GM19328 (cell line): ENCODE results near the gene FGD4.

Experiments
- ATAC-seq: cut with Tn5 transposase; IDR thresholded peaks from one replicate; pipeline ENCODE4 v1.9.1; 2021; ENCODE audit warnings: mild to moderate bottlenecking, moderate library complexity; ENCODE audit not compliant: unreplicated experiment

The FGD4 gene

DNA sequence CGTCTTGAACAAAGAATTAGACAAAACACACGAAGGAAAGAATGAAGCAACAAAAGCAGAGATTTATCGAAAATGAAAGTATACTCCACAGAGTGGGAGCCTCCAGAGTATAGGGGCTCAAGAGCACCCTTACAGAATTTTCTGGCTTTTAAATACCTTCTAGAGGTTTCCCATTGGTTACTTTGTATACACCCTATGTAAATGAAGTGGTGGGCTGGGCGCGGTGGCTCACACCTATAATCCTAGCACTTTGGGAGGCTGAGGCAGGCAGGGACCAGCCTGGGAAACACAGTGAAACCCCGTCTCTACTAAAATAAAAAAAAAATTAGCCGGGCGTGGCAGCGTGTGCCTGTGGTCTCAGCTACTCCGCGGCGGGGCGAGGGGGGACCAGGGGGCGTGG is 266.7 kb downstream of the FGD4 start:
- ATAC-seq = no peak

DNA sequence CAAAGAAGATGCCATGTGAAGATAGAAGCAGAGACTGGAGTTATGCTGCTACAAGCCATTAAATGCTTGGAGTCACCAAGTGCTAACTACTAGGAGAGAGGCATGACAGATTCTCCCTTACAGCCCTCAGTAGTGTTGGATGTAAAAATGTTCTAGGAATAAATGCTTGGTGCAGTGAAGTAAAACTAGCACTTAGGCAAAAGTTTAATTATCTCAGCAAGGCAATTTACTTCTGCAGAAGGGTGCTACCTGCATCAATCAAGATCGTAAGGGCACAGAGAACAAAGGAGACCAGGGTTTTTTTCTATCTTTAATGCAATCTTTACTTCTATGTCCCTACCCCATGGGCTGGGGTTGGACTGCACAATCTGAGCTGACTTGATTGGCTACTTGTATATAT is 270.2 kb downstream of the FGD4 start:
- no peak for ATAC-seq

DNA sequence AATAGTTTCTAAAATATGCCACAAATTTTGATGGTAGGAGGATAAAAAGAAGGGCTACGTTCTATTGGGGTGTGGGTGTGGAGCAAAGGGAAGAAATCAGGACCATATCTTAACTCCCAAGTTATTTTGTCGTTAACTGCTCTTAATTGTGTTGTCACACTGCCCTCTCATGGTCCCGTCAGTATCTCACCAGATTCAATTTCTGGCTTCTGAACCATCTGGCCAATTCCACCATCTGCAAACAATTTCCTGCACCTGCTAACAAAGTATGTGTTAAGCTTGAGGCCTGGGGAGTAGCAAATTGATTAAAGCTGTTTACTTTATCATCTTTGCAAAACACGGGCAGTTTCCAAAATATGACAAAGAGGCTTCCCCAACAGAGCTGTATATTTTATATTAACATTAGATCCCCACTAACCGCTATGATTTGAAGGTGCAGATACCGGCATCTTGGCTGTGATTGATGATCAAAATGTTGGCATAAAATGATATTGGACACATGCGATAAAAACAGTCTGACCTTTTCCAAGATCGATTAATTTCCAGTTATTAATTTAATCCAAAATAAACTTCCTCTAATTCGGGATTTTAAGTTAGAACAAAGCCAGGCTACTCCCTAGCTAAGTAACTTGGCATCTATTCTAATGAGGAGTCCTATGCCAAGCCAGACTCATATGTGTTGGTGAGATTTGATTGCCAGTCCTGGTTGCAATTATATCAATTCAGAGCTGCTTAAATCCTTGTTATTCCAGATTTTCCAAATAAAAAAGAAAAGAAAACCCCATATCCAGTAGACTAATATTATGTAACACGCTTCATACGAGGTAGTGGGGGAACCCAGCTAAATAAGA is 272.8 kb downstream of the FGD4 start:
- ATAC-seq = no peak

DNA sequence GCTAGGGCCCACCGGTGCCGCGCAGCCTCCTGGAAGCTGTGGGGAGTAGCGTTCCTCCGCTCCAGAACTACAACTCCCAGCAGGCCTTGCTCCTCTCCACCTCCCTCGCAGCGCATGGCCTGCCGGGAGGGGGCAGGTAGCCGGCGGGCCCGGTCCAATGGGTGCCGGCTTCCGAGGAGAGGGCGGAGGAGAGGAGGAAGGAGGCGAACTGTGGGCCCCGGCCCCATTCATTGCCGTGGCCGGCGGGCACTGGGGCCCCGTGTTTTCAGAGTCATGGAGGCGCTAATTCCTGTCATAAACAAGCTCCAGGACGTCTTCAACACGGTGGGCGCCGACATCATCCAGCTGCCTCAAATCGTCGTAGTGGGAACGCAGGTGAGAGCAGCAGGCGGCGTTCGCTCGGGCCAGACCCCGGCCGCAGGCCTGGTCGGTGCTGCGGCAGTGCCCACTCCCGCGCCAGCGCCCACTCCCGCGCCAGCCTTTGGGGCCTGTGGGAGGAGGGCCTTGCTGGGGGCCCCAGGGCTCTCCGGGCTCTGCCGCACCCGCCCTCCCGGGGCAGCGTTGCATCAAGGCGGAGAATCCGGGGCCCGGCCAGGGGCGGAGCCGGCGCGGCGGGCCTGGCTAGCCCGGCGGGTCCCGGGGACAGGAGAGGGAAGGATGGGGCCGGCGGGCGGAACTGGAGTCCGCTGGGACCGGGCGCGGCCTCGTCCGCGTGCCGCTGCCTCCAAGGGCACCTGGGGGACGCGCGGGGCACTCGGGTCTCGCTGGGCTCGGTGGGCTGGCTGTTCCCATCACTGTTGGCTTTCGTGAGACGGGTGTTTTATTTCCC is 279.9 kb downstream of the FGD4 start, which contains the start of gene DNM1L:
TSS of gene DNM1L (plus strand) at position 211 of the 829 bp plus-strand sequence. CDS start at position 274, 63 bp downstream.
- ATAC-seq = peak; percentile 96

DNA sequence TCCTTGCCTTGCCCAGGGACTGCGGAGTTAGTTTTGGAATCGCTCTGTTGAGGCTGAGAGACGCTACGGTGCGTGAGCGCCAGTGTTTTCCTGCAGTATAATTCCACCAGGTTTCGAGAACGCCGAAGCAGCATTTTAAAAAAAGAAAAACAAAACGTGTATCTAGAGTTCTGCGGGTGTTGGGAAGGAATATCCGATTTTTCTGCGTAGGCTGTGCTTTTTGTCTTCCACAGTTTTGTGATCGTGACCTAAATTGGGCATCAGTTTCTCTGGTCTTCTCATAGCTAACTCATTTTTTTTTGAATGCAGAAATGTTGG is 280.5 kb downstream of the FGD4 start:
- no peak for ATAC-seq

DNA sequence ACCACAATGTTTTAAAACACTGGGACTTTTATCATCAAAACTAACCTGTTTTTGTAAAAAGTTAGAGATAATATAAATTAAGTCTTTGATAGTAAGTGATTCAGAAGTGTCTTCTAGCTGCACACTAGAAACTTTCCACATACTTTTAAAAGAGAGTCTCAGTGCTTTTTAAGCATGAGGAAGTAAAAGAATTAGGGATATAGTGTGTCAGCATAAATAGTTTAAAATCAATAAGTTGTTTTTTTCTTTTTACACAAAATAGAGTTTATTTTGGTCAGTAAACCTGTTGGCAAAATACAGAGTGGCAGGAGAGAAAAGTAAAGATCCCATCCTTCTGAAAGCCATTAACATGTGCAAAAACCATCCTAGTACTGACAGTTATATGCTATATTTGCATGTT is 281.4 kb downstream of the FGD4 start:
- ATAC-seq = no peak

DNA sequence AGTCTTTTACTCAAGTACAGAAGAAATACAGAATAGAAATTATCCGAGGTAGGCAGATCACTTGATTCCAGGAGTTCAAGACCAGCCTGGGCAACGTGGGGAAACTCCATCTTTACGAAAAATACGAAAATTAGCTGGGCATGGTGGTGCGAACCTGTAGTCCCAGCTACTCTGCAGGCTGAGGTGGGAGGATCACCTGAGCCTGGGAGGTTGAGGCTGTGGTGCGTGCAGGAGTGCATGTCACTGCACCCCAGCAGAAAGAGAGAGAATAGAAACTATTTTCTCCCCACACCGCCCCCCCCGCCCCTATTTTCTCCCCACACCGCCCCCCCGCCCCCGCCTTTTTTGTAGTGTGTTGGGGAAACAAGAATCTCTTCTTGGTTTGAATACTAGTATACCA is 281.9 kb downstream of the FGD4 start:
- no peak for ATAC-seq

DNA sequence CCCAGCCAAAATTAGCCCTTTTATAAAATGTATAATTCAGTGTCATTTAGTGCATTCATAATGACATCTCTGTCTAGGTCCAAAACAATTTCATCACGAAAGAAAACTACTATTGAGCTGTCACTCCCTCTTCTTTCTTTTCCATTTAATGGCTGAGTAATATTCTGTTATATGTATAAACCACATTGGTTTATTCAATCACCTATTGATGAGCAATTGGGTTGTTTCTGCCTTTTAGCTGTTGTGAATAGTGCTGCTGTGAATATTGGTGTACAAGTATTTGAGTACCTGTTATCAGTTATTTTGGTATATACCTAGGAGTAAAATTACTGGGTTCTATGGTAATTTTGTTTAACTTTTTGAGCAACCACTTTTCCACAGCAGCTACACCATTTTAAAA is 287.0 kb downstream of the FGD4 start:
- no peak for ATAC-seq

DNA sequence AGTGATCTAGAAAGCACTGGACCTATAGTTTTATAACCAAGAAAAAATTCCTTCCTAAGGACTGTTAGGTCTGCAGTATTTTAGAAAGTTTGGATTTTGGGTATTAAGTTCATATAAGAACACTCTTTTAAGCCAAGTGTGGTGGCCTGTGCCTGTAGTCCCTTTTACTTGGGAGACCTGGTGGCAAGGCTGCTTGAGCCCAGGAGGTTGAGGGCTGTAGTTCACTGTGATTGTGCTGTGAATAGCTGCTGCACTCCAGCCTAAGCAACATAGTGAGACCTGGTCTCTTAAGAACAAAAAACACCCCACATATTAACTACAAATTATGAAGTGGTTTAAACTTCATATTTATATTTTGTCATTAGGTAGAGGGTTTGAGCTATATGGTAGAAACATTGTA is 289.4 kb downstream of the FGD4 start:
- ATAC-seq = no peak

DNA sequence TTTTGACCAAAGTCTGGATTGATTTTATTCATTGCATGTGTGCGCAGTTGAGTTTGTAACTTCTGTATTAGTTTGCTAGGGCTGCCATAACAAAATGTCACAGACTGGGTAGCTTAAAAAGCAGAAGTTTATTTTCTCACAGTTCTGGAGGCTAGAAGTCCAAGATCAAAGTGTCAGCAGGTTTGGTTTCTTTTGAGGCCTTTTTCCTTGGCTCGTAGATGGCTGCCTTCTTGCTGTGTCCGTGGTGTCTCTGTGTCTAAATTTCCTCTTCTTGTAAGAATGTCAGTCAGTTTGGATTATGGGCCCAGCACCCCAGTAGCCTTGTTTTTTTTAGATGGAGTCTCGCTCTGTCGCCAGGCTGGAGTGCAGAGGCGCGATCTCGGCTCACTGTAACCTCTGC is 291.6 kb downstream of the FGD4 start:
- no peak for ATAC-seq

DNA sequence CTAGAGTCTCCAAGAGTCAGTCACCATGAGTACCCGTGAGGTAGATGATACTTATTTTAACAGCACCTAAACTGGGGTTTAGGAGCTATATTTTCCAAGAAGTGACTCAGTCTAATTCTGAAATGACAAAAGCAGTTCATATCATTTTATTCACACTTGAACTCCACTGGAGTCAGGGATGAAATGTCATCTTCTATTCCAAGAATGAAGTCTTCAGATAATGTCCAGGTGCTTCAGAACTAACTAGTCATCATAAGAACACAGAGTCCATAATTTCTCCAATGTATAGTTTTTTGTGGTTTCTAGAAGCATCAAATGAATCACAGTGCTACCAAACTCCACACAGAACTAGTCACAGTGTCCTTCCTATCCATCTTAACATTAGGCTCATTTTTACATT is 293.0 kb downstream of the FGD4 start:
- no peak for ATAC-seq

DNA sequence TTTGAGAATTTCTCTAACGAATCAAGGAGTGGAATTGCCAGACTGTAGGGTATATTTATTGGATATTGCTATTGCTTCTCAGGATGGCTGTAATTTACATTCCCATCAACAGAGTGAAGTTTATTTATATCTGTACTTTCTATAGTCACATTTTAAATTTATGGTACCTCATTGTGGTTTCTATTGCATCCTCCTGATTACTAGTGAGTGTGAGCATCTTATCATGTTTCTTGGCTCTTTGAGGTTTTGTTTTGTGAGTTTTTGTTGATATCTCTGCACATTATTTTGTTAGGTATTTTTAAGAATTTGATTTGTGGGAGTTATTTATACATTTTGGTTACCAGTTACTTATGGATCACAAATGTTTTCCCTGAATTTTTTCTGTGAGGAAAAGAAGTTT is 293.7 kb downstream of the FGD4 start:
- no peak for ATAC-seq
